IMR-90 (cell line): ENCODE measurements around the gene PLXDC2. TPM values are rescaled to one million over a fixed set of nuclear protein-coding genes. Genes with fewer than 3 reads are reported as not detected.

ENCODE experiments used
- ATAC-seq: fragments of 200-7000 bp; cut with Tn5 transposase; 2 replicates; pipeline ENCODE4 v1.9.1; 2020; ENCODE audit warnings: low read depth, mild to moderate bottlenecking, moderate library complexity
- BruUV-seq: library from RNA; stranded (reverse); fragments of 400-500 nt; replicated peaks from 2 replicates; lab custom pipeline; 2021; lab: Mats Ljungman, UMichigan
- CTCF ChIA-PET: fragments of 300-600 bp; formaldehyde crosslinking; extraction: SDS; loops from one replicate; lab custom pipeline; 2021; ENCODE audit warnings: antibody characterized with exemption; lab: Yijun Ruan, JAX
- POLR2A ChIA-PET: fragments of 300-600 bp; sonication (Branson Sonifier 250); formaldehyde crosslinking; loops from one replicate; lab custom pipeline; 2022; ENCODE audit warnings: antibody characterized with exemption; ENCODE audit not compliant: unreplicated experiment; lab: Charles Lee
- DNase-seq: peaks from one replicate; pipeline ENCODE4 v3.0.0; 2013
- H2AFZ ChIP-seq: replicated peaks from 2 replicates; pipeline ENCODE3; 2013; ENCODE audit warnings: low read length, mild to moderate bottlenecking; ENCODE audit not compliant: poor library complexity
- H2AK5ac ChIP-seq: 2 replicates; pipeline ENCODE4 v1.6.1; 2013; ENCODE audit warnings: low read depth, low read length, inconsistent platforms
- H2AK9ac ChIP-seq: replicated peaks from 2 replicates; pipeline ENCODE3; 2013; ENCODE audit warnings: mild to moderate bottlenecking, low read depth, low read length, moderate library complexity; ENCODE audit not compliant: poor library complexity
- H2BK120ac ChIP-seq: 2 replicates; pipeline ENCODE4 v1.6.1; 2013; ENCODE audit warnings: low read depth, low read length, inconsistent platforms
- H2BK15ac ChIP-seq: 3 replicates; pipeline ENCODE4 v1.6.1; 2013; ENCODE audit warnings: low read depth, low read length, inconsistent platforms
- H2BK20ac ChIP-seq: 2 replicates; pipeline ENCODE4 v1.6.1; 2013; ENCODE audit warnings: low read depth, mild to moderate bottlenecking, inconsistent platforms, low read length, moderate library complexity
- H2BK5ac ChIP-seq: 2 replicates; pipeline ENCODE4 v1.6.1; 2013; ENCODE audit warnings: mild to moderate bottlenecking, low read depth, low read length, inconsistent platforms; ENCODE audit not compliant: poor library complexity, severe bottlenecking
- H3K14ac ChIP-seq: replicated peaks from 2 replicates; pipeline ENCODE4 v1.6.1; 2013; ENCODE audit warnings: low read depth, low read length, inconsistent platforms
- H3K18ac ChIP-seq: 2 replicates; pipeline ENCODE4 v1.6.1; 2013; ENCODE audit warnings: low read depth, low read length, control low read depth
- H3K23ac ChIP-seq: 2 replicates; pipeline ENCODE4 v1.6.1; 2013; ENCODE audit warnings: low read depth, low read length, inconsistent platforms
- H3K27ac ChIP-seq: 2 replicates; pipeline ENCODE4 v1.5.1; 2013; ENCODE audit warnings: mild to moderate bottlenecking, control low read depth, low read length; ENCODE audit not compliant: insufficient read depth
- H3K27me3 ChIP-seq: 2 replicates; pipeline ENCODE4 v1.6.1; 2013; ENCODE audit warnings: low read length; ENCODE audit not compliant: control insufficient read depth, insufficient read depth
- H3K36me3 ChIP-seq: 2 replicates; pipeline ENCODE4 v1.6.1; 2013; ENCODE audit warnings: low read length, mixed read lengths; ENCODE audit not compliant: control insufficient read depth, insufficient read depth
- H3K4ac ChIP-seq: 2 replicates; pipeline ENCODE4 v1.6.1; 2013; ENCODE audit warnings: low read depth, low read length, inconsistent platforms
- H3K4me1 ChIP-seq: 2 replicates; pipeline ENCODE4 v1.6.1; 2013; ENCODE audit warnings: low read length, mixed read lengths; ENCODE audit not compliant: control insufficient read depth, insufficient read depth
- H3K4me2 ChIP-seq: 2 replicates; pipeline ENCODE4 v1.6.1; 2013; ENCODE audit warnings: low read depth, mild to moderate bottlenecking, control low read depth, low read length, moderate library complexity
- H3K4me3 ChIP-seq: 2 replicates; pipeline ENCODE4 v1.5.1; 2013; ENCODE audit warnings: low read depth, mild to moderate bottlenecking, control low read depth, low read length, moderate library complexity; ENCODE audit not compliant: insufficient read depth
- H3K56ac ChIP-seq: 2 replicates; pipeline ENCODE4 v1.6.1; 2013; ENCODE audit warnings: low read length, inconsistent platforms; ENCODE audit not compliant: insufficient read depth; ENCODE audit errors: extremely low read depth
- H3K79me1 ChIP-seq, 2 experiments: 2 replicates each; pipeline ENCODE4 v1.6.1; 2013; ENCODE audit warnings: low read length in 2 of 2, inconsistent platforms in 1 of 2, low read depth in 1 of 2
- H3K9ac ChIP-seq: 2 replicates; pipeline ENCODE4 v1.6.1; 2013; ENCODE audit warnings: low read depth, low read length, control low read depth
- H3K9me1 ChIP-seq: 2 replicates; pipeline ENCODE4 v1.6.1; 2013; ENCODE audit warnings: low read length, inconsistent platforms; ENCODE audit not compliant: insufficient read depth
- H3K9me3 ChIP-seq: 2 replicates; pipeline ENCODE4 v1.6.1; 2013; ENCODE audit warnings: low read length; ENCODE audit not compliant: control insufficient read depth, insufficient read depth
- H4K20me1 ChIP-seq: 2 replicates; pipeline ENCODE4 v1.6.1; 2013; ENCODE audit warnings: low read length, inconsistent platforms; ENCODE audit not compliant: insufficient read depth
- H4K5ac ChIP-seq: 2 replicates; pipeline ENCODE4 v1.6.1; 2013; ENCODE audit warnings: mild to moderate bottlenecking, low read depth, low read length, control low read depth
- H4K8ac ChIP-seq, 2 experiments: 2 replicates each; pipeline ENCODE4 v1.6.1; 2013; ENCODE audit warnings: low read depth in 2 of 2, low read length in 2 of 2, control low read depth in 1 of 2, inconsistent platforms in 1 of 2
- H4K91ac ChIP-seq: 2 replicates; pipeline ENCODE4 v1.6.1; 2013; ENCODE audit warnings: low read depth, low read length, inconsistent platforms; ENCODE audit not compliant: insufficient read depth
- BHLHE40 ChIP-seq: fragments of 150-350 bp; IDR thresholded peaks from 2 replicates; pipeline ENCODE4 v1.6.1; 2016; ENCODE audit warnings: mild to moderate bottlenecking, low read depth, low read length
- CEBPB ChIP-seq: IDR thresholded peaks from 2 replicates; pipeline ENCODE4 v1.6.1; 2012; ENCODE audit warnings: low read depth, low read length, improper control_type of control experiment
- CHD1 ChIP-seq: IDR thresholded peaks from 2 replicates; pipeline ENCODE4 v1.6.1; 2012; ENCODE audit warnings: low read depth, low read length, improper control_type of control experiment
- CTCF ChIP-seq: conservative IDR thresholded peaks from 2 replicates; pipeline ENCODE4 v1.5.1; 2012; ENCODE audit warnings: mild to moderate bottlenecking, low read depth, low read length, improper control_type of control experiment
- ELK1 ChIP-seq: fragments of 150-350 bp; IDR thresholded peaks from 2 replicates; pipeline ENCODE4 v1.6.1; 2016; ENCODE audit warnings: low read depth, mild to moderate bottlenecking, low read length, moderate library complexity, borderline replicate concordance
- FOS ChIP-seq: fragments of 150-350 bp; IDR thresholded peaks from 2 replicates; pipeline ENCODE4 v1.6.1; 2016; ENCODE audit warnings: low read depth, low read length
- MAFK ChIP-seq: IDR thresholded peaks from 2 replicates; pipeline ENCODE4 v1.6.1; 2012; ENCODE audit warnings: low read depth, low read length, improper control_type of control experiment
- MAZ ChIP-seq: IDR thresholded peaks from 2 replicates; pipeline ENCODE4 v1.6.1; 2012; ENCODE audit warnings: low read depth, mild to moderate bottlenecking, low read length, improper control_type of control experiment, moderate library complexity, borderline replicate concordance
- MXI1 ChIP-seq: IDR thresholded peaks from 2 replicates; pipeline ENCODE4 v1.6.1; 2012; ENCODE audit warnings: low read depth, mild to moderate bottlenecking, low read length, moderate library complexity, borderline replicate concordance
- POLR2A ChIP-seq: IDR thresholded peaks from 2 replicates; pipeline ENCODE4 v1.6.1; 2012; ENCODE audit warnings: mild to moderate bottlenecking, low read depth, low read length
- RAD21 ChIP-seq: IDR thresholded peaks from 2 replicates; pipeline ENCODE4 v1.6.1; 2012; ENCODE audit warnings: low read length, improper control_type of control experiment
- RCOR1 ChIP-seq: IDR thresholded peaks from 2 replicates; pipeline ENCODE4 v1.6.1; 2012; ENCODE audit warnings: mild to moderate bottlenecking, low read length, improper control_type of control experiment; ENCODE audit not compliant: insufficient replicate concordance
- RFX5 ChIP-seq: IDR thresholded peaks from 2 replicates; pipeline ENCODE4 v1.8.0; 2012; ENCODE audit warnings: low read depth, mild to moderate bottlenecking, low read length, moderate library complexity
- SMC3 ChIP-seq: fragments of 150-350 bp; IDR thresholded peaks from 2 replicates; pipeline ENCODE4 v1.6.1; 2016; ENCODE audit warnings: low read depth, mild to moderate bottlenecking, antibody characterized with exemption, low read length, moderate library complexity
- USF2 ChIP-seq: fragments of 150-350 bp; IDR thresholded peaks from 2 replicates; pipeline ENCODE4 v1.6.1; 2017; ENCODE audit warnings: mild to moderate bottlenecking, antibody characterized with exemption, low read length, low read depth
- WGBS, 2 experiments: methylation state at CpG; one replicate each; pipeline versions ENCODE4 v1.1.5 to v1.1.7; 2013; ENCODE audit warnings: missing lambda C conversion rate in 2 of 2; ENCODE audit not compliant: insufficient read length in 1 of 2; ENCODE audit errors: extremely low coverage in 2 of 2; 5-methylcytosine and 5-hydroxymethylcytosine counted together
- dilution Hi-C: fragments of 300-500 bp; cut with HindIII; formaldehyde crosslinking; loops from one replicate; pipeline ENCODE4 v1.14.3; 2018; ENCODE audit warnings: low sequenced_read_pairs; ENCODE audit not compliant: unreplicated experiment
- in situ Hi-C: fragments of 300-500 bp; cut with MboI; formaldehyde crosslinking; loops from 3 replicates; pipeline ENCODE4 v1.14.3; 2019; ENCODE audit warnings: low sequenced_read_pairs, inconsistent platforms, mixed read lengths
- intact Hi-C: fragments of 100-400 bp; cut with micrococcal nuclease; formaldehyde crosslinking; loops from 2 replicates; pipeline ENCODE4 v1.10.0; 2022
- polyA plus RNA-seq, 3 experiments: library from polyadenylated mRNA; depleted of rRNA; stranded (reverse); fragments of >200 nt; gene quantifications; 2 replicates each; pipeline ENCODE4 v1.2.3, GENCODE V29; 2012; ENCODE audit warnings: low replicate concordance in 1 of 3
- total RNA-seq: library from RNA; depleted of rRNA; stranded (reverse); fragments of >200 nt; gene quantifications from 2 replicates; pipeline ENCODE4 v1.2.3, GENCODE V29; 2012

PLXDC2 gene
- total and polyA plus RNA-seq, 2 of the 4 experiments (the other 2 are of a cell fraction): 3.2 to 6.1 TPM

DNA sequence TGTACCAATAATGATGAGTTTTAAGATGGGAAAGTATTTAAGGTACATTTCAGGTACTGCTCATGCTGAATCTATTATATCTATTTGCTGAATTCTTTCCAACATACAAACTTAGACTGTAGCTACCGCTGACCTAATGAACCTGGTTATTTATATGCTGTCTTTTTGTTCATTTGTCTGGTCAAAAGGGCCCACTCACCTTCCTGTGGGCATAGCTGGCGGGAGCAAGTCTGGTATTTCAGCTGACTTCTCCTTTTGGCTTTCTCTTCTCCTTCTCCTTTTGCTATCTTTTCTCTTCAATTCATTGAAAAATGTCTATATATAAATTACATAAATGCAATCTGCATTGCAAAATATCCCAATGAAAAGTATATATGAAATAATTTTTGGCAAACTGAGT, 9.5 kb downstream of the PLXDC2 start:
- H3K9me1 ChIP-seq: no peaks in the 10 kb centered on the region
- no peak overlapping the region for H3K14ac ChIP-seq
- no peaks in the 10 kb centered on the region for H3K27me3 ChIP-seq
- H3K79me1 ChIP-seq: no peaks in the 10 kb centered on the region
- no peak overlapping the region for H3K56ac ChIP-seq
- no CpG with 5 or more reads among the region's 2 CpGs for WGBS, 2 experiments
- no peak overlapping the region for H2AK9ac ChIP-seq
- in situ Hi-C loops (no loop called here), intact Hi-C loops (no loop called here), dilution Hi-C loops (no loop called here)
- no TSS peak for BruUV-seq
- ChIA-PET POLR2A (no interaction called here), CTCF (no interaction called here)
- H4K91ac ChIP-seq: no peak overlapping the region
- H2BK120ac ChIP-seq: no peak overlapping the region
- no peak overlapping the region for H3K18ac ChIP-seq
- DNase-seq (no peak), ATAC-seq (no peak)
- no peak overlapping the region for H3K27ac ChIP-seq
- no peak overlapping the region for H4K8ac ChIP-seq
- H2AFZ ChIP-seq: no peak overlapping the region
- H3K4me3 ChIP-seq: no peak overlapping the region
- TF ChIP-seq BHLHE40: no peak
- no peak for TF ChIP-seq ELK1
- TF ChIP-seq CTCF: no peak
- no peak for TF ChIP-seq MAFK
- TF ChIP-seq MXI1: no peak
- TF ChIP-seq SMC3: no peak
- no peak for TF ChIP-seq USF2
- no peak for TF ChIP-seq RFX5
- TF ChIP-seq RAD21: no peak
- TF ChIP-seq FOS: no peak
- no peak for TF ChIP-seq CEBPB
- no peak for TF ChIP-seq POLR2A
- no peak for TF ChIP-seq RCOR1
- no peak for TF ChIP-seq MAZ
- no peak for TF ChIP-seq CHD1
- H3K9me3 ChIP-seq: no peaks in the 10 kb centered on the region
- no peak overlapping the region for H2BK5ac ChIP-seq
- H4K5ac ChIP-seq: no peak overlapping the region
- H2BK15ac ChIP-seq: no peak overlapping the region
- H3K23ac ChIP-seq: no peak overlapping the region
- H3K4me1 ChIP-seq: peaks cover 2% of the 10 kb centered on the region; the same call in 1 of the 2 replicates
- no peak overlapping the region for H3K9ac ChIP-seq
- no peak overlapping the region for H3K4ac ChIP-seq
- no peak overlapping the region for H2AK5ac ChIP-seq
- no peaks in the 10 kb centered on the region for H4K20me1 ChIP-seq
- no peak overlapping the region for H3K4me2 ChIP-seq
- H2BK20ac ChIP-seq: no peak overlapping the region
- no peaks in the 10 kb centered on the region for H3K36me3 ChIP-seq
